ENCODE measurements around the gene EHMT1.

Gene EHMT1

DNA sequence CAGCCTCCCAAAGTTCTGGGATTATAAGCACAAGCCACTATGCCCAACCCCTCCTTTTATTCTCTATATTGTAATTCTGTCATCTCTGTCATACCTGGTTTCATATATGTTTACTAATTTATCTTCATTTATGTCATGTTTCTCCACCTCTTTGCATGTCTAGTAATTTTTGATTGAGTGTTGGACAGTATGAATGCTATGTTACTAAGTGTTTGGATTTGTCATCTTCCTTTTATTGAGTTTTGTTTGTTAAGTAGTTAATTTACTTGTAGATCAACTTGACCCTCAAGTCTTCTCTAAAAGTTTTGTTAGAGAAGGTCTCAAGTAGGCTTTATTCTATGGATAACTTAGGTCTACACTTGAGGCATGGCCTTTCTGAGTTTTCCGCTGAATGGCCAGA lies 241.6 kb downstream of the EHMT1 start:
- Histone ChIP-seq H3K27me3 (ENCODE audit: control insufficient read depth, insufficient read depth, low read length) (no peaks in the 10 kb centered on the region), H3K9ac (ENCODE audit: low read depth, low read length) (no peak overlapping the region), H3K36me3 (ENCODE audit: control insufficient read depth, insufficient read depth, low read length) (no peaks in the 10 kb centered on the region), H3K4me1 (ENCODE audit: control insufficient read depth, insufficient read depth, low read length) (no peaks in the 10 kb centered on the region), H3K4me3 (ENCODE audit: low read depth, low read length) (no peak overlapping the region), H3K9me3 (ENCODE audit: control insufficient read depth, insufficient read depth, low read length) (no peaks in the 10 kb centered on the region)

DNA sequence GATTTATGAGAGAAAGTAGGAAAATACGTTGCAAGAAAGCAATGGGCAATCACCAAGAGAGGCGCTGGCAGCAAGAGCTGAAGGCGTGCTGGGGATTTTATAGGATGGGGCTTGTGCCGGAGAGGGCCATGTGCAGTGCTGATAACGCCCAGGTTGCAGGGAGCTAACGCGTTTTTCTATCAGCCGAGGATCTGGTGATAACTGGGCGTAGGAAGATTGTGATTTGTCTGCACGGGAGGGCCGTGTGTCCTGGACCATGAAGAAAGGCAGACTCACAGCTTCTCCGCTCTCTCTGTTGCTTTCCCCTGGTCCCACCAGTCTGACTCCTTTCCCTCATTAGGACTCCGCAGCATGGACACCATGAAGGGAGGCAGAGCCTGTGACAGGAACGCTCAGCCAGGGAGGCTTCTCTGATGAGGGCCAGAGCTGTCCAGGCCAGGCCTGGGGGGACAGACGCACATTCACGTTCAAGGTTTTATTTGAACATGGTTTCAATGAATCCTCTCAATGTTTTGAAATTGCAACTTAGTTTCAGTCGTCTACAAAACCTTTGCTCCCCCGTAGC lies 246.9 kb downstream of the EHMT1 start:
- H3K4me3 ChIP-seq (ENCODE audit: low read depth, low read length) = no peak overlapping the region
- H3K36me3 ChIP-seq (ENCODE audit: control insufficient read depth, insufficient read depth, low read length) = no peaks in the 10 kb centered on the region
- H3K9me3 ChIP-seq (ENCODE audit: control insufficient read depth, insufficient read depth, low read length) = no peaks in the 10 kb centered on the region
- H3K27me3 ChIP-seq (ENCODE audit: control insufficient read depth, insufficient read depth, low read length) = no peaks in the 10 kb centered on the region
- no peak overlapping the region for H3K9ac ChIP-seq (ENCODE audit: low read depth, low read length)
- no peaks in the 10 kb centered on the region for H3K4me1 ChIP-seq (ENCODE audit: control insufficient read depth, insufficient read depth, low read length)

DNA sequence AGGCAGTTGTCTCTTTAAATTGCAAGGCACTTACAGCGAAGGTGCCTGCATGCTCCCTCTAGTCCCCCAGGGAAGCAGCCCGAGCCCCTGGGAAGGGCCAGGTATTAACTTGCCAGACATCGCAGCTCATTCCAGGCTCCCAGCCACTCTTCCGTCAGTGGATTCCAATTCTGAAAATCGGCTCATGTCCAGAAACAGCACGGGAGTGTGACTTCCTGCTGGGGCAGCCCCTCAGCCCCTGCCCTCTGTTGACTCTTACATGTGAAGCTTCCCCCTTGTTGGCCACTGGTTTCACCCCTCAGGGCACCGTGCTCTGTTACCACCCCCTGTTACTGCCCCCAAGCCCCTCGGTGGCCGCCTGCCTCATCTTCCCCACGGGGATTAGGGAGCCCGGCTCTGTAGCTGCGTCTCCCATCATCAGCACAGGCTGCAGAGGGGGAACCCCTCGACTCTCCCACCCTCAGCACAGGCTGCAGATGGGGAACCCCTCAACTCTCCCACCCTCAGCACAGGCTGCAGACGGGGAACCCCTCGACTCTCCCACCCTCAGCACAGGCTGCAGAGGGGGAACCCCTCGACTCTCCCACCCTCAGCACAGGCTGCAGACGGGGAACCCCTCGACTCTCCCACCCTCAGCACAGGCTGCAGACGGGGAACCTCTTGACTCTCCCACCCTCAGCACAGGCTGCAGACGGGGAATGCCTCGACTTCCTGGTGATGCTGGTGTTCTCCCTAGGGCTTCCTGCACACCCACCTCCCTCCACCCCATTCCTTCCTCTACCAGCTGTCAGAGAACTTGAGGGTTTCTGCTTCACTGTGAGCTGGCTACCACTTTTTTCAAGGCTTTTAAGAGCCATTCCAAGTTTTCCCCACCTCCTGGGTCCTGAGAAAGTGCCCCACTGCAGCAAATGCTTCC lies 247.7 kb downstream of the EHMT1 start:
- no peaks in the 10 kb centered on the region for H3K4me1 ChIP-seq (ENCODE audit: control insufficient read depth, insufficient read depth, low read length)
- no peaks in the 10 kb centered on the region for H3K36me3 ChIP-seq (ENCODE audit: control insufficient read depth, insufficient read depth, low read length)
- no peaks in the 10 kb centered on the region for H3K27me3 ChIP-seq (ENCODE audit: control insufficient read depth, insufficient read depth, low read length)
- H3K4me3 ChIP-seq (ENCODE audit: low read depth, low read length) = no peak overlapping the region
- no peak overlapping the region for H3K9ac ChIP-seq (ENCODE audit: low read depth, low read length)
- H3K9me3 ChIP-seq (ENCODE audit: control insufficient read depth, insufficient read depth, low read length) = no peaks in the 10 kb centered on the region

DNA sequence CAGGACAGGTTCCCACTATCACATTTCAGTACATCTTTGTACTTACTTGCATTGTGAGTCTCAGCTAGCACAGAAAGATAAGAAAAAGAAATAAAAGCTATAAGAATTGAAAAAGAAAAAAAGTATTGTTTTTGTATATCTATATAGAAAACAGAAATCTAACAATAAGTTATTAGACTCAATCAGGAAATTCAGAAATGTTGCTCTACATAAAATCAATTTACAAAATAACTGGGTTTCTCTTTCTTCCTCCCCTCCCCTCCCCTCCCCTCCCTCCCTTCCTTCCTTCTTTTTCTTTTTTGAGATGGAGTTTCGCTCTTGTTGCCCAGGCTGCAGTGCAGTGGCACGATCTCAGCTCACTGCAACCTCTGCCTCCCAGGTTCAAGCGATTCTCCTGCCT lies 251.6 kb downstream of the EHMT1 start:
- Histone ChIP-seq H3K4me3 (ENCODE audit: low read depth, low read length) (no peak overlapping the region), H3K27me3 (ENCODE audit: control insufficient read depth, insufficient read depth, low read length) (peaks cover 7% of the 10 kb centered on the region), H3K4me1 (ENCODE audit: control insufficient read depth, insufficient read depth, low read length) (no peaks in the 10 kb centered on the region), H3K9ac (ENCODE audit: low read depth, low read length) (no peak overlapping the region), H3K9me3 (ENCODE audit: control insufficient read depth, insufficient read depth, low read length) (no peaks in the 10 kb centered on the region), H3K36me3 (ENCODE audit: control insufficient read depth, insufficient read depth, low read length) (no peaks in the 10 kb centered on the region)

DNA sequence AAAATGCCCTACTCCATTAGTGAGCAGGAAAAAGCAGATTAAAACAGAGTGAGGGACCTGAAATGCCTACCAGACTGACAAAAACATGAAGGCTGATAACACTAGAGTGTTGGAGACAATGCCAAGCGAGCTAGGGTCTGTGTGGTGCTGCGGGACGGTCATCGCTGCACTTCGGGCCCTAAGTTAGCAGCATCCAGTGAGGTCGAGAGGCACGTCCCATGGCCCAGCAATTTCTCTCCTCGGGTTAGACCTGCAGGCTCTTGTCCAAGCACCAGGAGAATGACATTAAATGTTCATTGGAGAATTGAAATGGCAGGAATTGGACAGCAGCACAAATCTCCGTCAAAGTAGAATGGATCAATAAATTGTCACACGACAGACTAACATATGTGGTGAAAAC lies 253.5 kb downstream of the EHMT1 start:
- no peak overlapping the region for H3K9ac ChIP-seq (ENCODE audit: low read depth, low read length)
- no peaks in the 10 kb centered on the region for H3K4me1 ChIP-seq (ENCODE audit: control insufficient read depth, insufficient read depth, low read length)
- H3K36me3 ChIP-seq (ENCODE audit: control insufficient read depth, insufficient read depth, low read length) = no peaks in the 10 kb centered on the region
- H3K9me3 ChIP-seq (ENCODE audit: control insufficient read depth, insufficient read depth, low read length) = no peaks in the 10 kb centered on the region
- H3K4me3 ChIP-seq (ENCODE audit: low read depth, low read length) = no peak overlapping the region
- H3K27me3 ChIP-seq (ENCODE audit: control insufficient read depth, insufficient read depth, low read length) = peaks cover 22% of the 10 kb centered on the region

DNA sequence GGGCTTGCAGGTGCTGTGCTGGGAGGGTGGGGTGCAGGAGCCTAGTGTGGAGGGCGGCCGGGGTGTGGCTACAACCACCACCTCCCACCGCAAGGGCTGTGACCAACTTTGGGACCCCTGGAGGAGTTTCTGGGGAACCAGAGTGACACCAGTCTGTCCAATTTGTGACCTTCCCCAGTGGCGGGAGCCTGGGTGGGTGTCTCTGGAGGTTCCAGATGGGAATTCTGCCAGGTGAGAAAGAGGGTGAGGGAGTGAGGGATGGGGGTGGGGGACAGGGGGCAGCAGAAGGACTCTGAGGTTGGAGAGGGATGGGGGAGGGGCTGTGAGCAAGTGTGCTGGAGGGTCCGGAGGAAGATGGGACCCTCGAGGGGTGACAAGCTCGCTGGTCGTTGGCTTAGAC lies 254.6 kb downstream of the EHMT1 start:
- Histone ChIP-seq H3K9me3 (ENCODE audit: control insufficient read depth, insufficient read depth, low read length) (no peaks in the 10 kb centered on the region), H3K4me1 (ENCODE audit: control insufficient read depth, insufficient read depth, low read length) (no peaks in the 10 kb centered on the region), H3K9ac (ENCODE audit: low read depth, low read length) (no peak overlapping the region), H3K36me3 (ENCODE audit: control insufficient read depth, insufficient read depth, low read length) (no peaks in the 10 kb centered on the region), H3K4me3 (ENCODE audit: low read depth, low read length) (no peak overlapping the region), H3K27me3 (ENCODE audit: control insufficient read depth, insufficient read depth, low read length) (peaks cover 22% of the 10 kb centered on the region)

DNA sequence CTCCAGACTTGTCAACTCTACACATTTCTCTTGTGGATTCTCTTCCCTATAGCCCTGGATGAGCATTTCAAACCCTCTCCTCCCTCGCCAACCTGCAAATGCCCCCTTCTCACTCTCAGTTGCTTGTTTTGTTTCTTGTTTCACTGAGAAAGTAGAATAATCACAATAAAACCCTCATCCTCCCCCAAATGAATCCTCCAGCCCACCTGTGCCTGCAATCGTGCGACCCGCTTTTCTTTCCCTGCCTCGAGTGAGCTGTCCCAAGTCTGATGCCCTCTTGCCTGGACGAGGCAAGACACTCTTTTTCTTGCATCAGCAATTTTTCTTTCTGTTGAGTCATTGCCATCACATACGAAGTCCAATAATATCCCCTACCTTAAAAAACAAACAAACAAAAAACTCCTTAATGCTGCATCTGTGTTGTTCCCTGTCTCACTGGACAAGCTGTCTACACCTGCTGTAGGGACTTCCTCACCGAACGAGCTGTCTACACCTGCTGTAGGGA lies 255.1 kb downstream of the EHMT1 start:
- H3K4me3 ChIP-seq (ENCODE audit: low read depth, low read length) = no peak overlapping the region
- no peak overlapping the region for H3K9ac ChIP-seq (ENCODE audit: low read depth, low read length)
- H3K27me3 ChIP-seq (ENCODE audit: control insufficient read depth, insufficient read depth, low read length) = peaks cover 22% of the 10 kb centered on the region
- H3K36me3 ChIP-seq (ENCODE audit: control insufficient read depth, insufficient read depth, low read length) = peaks cover under 1% of the 10 kb centered on the region
- H3K9me3 ChIP-seq (ENCODE audit: control insufficient read depth, insufficient read depth, low read length) = no peaks in the 10 kb centered on the region
- no peaks in the 10 kb centered on the region for H3K4me1 ChIP-seq (ENCODE audit: control insufficient read depth, insufficient read depth, low read length)

DNA sequence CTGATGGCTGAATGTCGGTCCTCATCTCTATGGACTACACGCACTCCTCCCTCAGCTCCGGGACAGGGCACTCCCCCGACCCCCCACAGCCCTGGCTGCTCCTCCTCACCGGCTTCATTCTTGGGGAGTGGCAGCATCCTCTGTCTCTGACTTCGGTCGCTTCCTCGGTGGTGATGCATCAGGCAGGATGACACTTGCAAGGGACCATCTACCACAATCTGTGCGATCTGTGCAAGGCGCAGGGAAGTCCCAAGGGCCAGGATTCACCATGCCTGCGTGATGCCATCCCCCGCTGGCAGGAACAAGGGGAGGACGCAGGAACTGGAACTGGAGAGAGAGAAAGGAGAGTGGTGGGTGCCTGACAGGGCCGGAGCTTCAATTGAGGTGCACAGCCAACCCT lies 256.5 kb downstream of the EHMT1 start:
- no peaks in the 10 kb centered on the region for H3K9me3 ChIP-seq (ENCODE audit: control insufficient read depth, insufficient read depth, low read length)
- no peaks in the 10 kb centered on the region for H3K4me1 ChIP-seq (ENCODE audit: control insufficient read depth, insufficient read depth, low read length)
- H3K27me3 ChIP-seq (ENCODE audit: control insufficient read depth, insufficient read depth, low read length) = peaks cover 22% of the 10 kb centered on the region
- peaks cover 6% of the 10 kb centered on the region for H3K36me3 ChIP-seq (ENCODE audit: control insufficient read depth, insufficient read depth, low read length)
- no peak overlapping the region for H3K9ac ChIP-seq (ENCODE audit: low read depth, low read length)
- no peak overlapping the region for H3K4me3 ChIP-seq (ENCODE audit: low read depth, low read length)

DNA sequence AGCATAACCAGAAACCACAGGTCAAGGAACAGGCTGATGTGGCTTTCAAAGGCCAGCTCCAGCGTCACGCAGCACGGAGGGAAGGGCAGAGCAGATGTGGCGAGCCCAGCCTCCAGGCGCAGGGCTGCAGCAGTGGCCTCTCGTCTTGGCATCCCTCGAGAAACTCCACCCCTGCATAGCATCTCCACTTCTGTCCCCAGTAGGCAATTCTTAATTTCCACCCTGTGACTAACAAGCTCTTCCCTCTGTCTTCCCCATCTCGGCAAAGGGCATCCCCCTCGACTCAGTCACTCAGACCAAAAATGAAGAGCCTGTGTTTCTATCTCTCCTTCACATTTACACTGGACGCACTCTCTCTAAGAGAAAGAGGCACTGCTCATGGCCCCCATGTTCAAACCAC lies 257.0 kb downstream of the EHMT1 start:
- Histone ChIP-seq H3K9ac (ENCODE audit: low read depth, low read length) (no peak overlapping the region), H3K4me3 (ENCODE audit: low read depth, low read length) (no peak overlapping the region), H3K36me3 (ENCODE audit: control insufficient read depth, insufficient read depth, low read length) (peaks cover 10% of the 10 kb centered on the region), H3K4me1 (ENCODE audit: control insufficient read depth, insufficient read depth, low read length) (no peaks in the 10 kb centered on the region), H3K9me3 (ENCODE audit: control insufficient read depth, insufficient read depth, low read length) (no peaks in the 10 kb centered on the region), H3K27me3 (ENCODE audit: control insufficient read depth, insufficient read depth, low read length) (peaks cover 22% of the 10 kb centered on the region)

DNA sequence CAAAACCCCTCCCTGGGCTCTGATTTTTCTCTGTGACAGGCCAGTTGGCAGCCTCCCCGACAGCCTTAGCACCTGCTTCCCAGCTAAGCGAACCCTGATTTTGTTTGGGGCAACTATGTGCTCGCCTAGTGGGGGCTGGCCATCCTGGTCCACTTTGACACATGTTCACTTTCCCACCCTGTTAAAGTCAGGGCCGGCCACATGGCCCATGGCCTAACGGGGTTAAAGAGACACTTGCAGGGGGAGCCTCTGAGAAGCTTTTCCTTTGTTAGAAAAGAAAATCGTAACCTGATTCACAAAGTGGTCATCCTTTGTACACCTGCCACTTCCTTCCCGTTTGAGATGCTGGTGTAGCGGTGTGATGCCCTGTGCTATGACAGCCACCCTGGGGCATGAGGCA lies 257.5 kb downstream of the EHMT1 start:
- peaks cover 22% of the 10 kb centered on the region for H3K27me3 ChIP-seq (ENCODE audit: control insufficient read depth, insufficient read depth, low read length)
- H3K9ac ChIP-seq (ENCODE audit: low read depth, low read length) = no peak overlapping the region
- no peaks in the 10 kb centered on the region for H3K9me3 ChIP-seq (ENCODE audit: control insufficient read depth, insufficient read depth, low read length)
- no peaks in the 10 kb centered on the region for H3K4me1 ChIP-seq (ENCODE audit: control insufficient read depth, insufficient read depth, low read length)
- H3K36me3 ChIP-seq (ENCODE audit: control insufficient read depth, insufficient read depth, low read length) = peaks cover 14% of the 10 kb centered on the region
- H3K4me3 ChIP-seq (ENCODE audit: low read depth, low read length) = no peak overlapping the region

DNA sequence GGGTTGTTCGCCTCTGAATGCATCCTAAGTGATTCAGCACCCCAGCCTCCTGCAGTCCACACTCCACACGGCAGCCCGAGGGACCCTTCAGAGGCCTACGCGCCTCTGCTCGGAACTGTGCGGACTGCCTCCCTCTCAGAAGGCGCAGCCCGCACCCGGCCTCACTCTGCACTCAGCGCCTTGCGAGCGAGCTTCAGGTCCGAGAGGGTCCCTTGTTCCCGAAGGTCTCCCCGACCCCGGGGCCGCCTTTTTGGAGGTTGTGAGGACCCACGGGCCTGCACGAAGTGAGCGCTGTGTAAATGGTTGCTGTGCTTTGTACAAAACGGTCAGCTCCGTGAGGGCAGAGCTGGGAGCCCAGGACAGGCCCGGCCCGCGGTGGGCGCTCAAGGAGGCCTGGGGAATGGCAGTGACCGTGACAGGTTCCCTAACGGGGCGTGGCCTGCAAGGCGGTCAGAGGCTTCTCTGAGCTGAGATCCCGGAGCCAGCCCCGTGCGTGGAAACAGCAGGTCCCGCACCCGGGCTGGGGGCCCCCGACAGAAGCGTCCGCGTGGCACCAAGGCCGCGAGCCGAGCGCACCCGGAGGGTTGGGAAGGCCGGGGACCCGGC lies 258.1 kb downstream of the EHMT1 start:
- peaks cover 22% of the 10 kb centered on the region for H3K27me3 ChIP-seq (ENCODE audit: control insufficient read depth, insufficient read depth, low read length)

More for the DNA sequence above, 258.1 kb downstream of the EHMT1 start:
- H3K9me3 ChIP-seq (ENCODE audit: control insufficient read depth, insufficient read depth, low read length) = no peaks in the 10 kb centered on the region
- peak overlapping the region; percentile 32 for H3K4me3 ChIP-seq (ENCODE audit: low read depth, low read length)
- no peak overlapping the region for H3K9ac ChIP-seq (ENCODE audit: low read depth, low read length)
- H3K4me1 ChIP-seq (ENCODE audit: control insufficient read depth, insufficient read depth, low read length) = no peaks in the 10 kb centered on the region
- H3K36me3 ChIP-seq (ENCODE audit: control insufficient read depth, insufficient read depth, low read length) = peaks cover 19% of the 10 kb centered on the region

Data from iPS-15b (cell line).